Uterus (tissue), 4 donors: ENCODE results near the gene MYO18B. TPM values are rescaled to one million over a fixed set of nuclear protein-coding genes. Genes with fewer than 3 reads are reported as not detected.

ENCODE experiments used
- DNase-seq, 2 donors: peaks; one replicate each; pipeline ENCODE4 v3.0.0-alpha.2; 2019 to 2020
- H3K27ac ChIP-seq, 2 donors: fragments of 200-600 bp; sonication (generic); 1 replicate in 1 of 2; 2 replicates in 1 of 2; pipeline ENCODE4 v1.5.1; 2016 to 2018
- H3K27me3 ChIP-seq, 2 donors: fragments of 200-600 bp; sonication (generic); one replicate each; pipeline ENCODE4 v1.5.1; 2018 to 2019; ENCODE audit warnings: control low read depth in 1 of 2
- H3K36me3 ChIP-seq, 2 donors: fragments of 200-600 bp; sonication (generic); one replicate each; pipeline ENCODE4 v1.5.1; 2019; ENCODE audit warnings: control low read depth in 1 of 2
- H3K4me1 ChIP-seq, 2 donors: fragments of 200-600 bp; sonication (generic); one replicate each; pipeline ENCODE4 v1.5.1; 2018 to 2019; ENCODE audit warnings: control low read depth in 1 of 2
- H3K4me3 ChIP-seq, 2 donors: fragments of 200-600 bp; sonication (generic); 1 replicate in 1 of 2; 2 replicates in 1 of 2; pipeline ENCODE4 v1.5.1; 2018 to 2019; ENCODE audit warnings: mild to moderate bottlenecking in 1 of 2
- H3K9me3 ChIP-seq, 2 donors: fragments of 200-600 bp; sonication (generic); one replicate each; pipeline ENCODE4 v1.5.1; 2019; ENCODE audit warnings: control low read depth in 1 of 2
- CTCF ChIP-seq, 4 experiments: fragments of 200-600 bp in 2 of 4; fragments of 450-650 bp in 2 of 4; sonication (generic) in 2 of 4; IDR thresholded peaks; one replicate each; pipeline ENCODE4 v1.5.1; 2016 to 2019; ENCODE audit warnings: antibody characterized with exemption in 4 of 4, mild to moderate bottlenecking in 2 of 4, moderate library complexity in 1 of 4
- POLR2A ChIP-seq, 2 donors: fragments of 450-650 bp; IDR thresholded peaks; one replicate each; pipeline ENCODE4 v1.6.1; 2016; ENCODE audit warnings: antibody characterized with exemption in 2 of 2, mild to moderate bottlenecking in 1 of 2, moderate library complexity in 1 of 2
- intact Hi-C: fragments of 100-400 bp; cut with DNase I; formaldehyde crosslinking; loops from one replicate; pipeline ENCODE4 v1.15.1; 2023; ENCODE audit warnings: low total_unique reads
- total RNA-seq, 4 donors: library from RNA; depleted of rRNA in 3 of 4; stranded (reverse); fragments of >200 nt in 3 of 4; gene quantifications; one replicate each; pipeline versions ENCODE4 v1.1.0 to v1.2.4, GENCODE V29; 2014 to 2023
- donor health status: DM: yes; HTN: yes; CAD: no.

The MYO18B gene
- total RNA-seq, 4 donors from 2014 or later: 0.41 to 0.43 TPM; not detected in 2

GRCh38 chr22:26002456-26002855 lies 260.5 kb downstream of the MYO18B start:
- no peak for DNase-seq
- Histone ChIP-seq H3K9me3 (no peaks in the 10 kb centered on the region), H3K4me1 (no peaks in the 10 kb centered on the region), H3K36me3 (no peaks in the 10 kb centered on the region), H3K27ac (no peak overlapping the region), H3K27me3 (no peaks in the 10 kb centered on the region), H3K4me3 (no peak overlapping the region)
- TF ChIP-seq POLR2A (IDR thresholded peaks at IDR 0.05) (no peak), CTCF (IDR thresholded peaks at IDR 0.05) (no peak)
- intact Hi-C loops: no loop called here

GRCh38 chr22:26004477-26004876 lies 262.5 kb downstream of the MYO18B start:
- intact Hi-C loops: no loop called here
- Histone ChIP-seq H3K27me3 (no peaks in the 10 kb centered on the region), H3K36me3 (no peaks in the 10 kb centered on the region), H3K4me3 (no peak overlapping the region), H3K9me3 (no peaks in the 10 kb centered on the region), H3K4me1 (no peaks in the 10 kb centered on the region), H3K27ac (no peak overlapping the region)
- DNase-seq: no peak
- no peak for TF ChIP-seq POLR2A (IDR thresholded peaks at IDR 0.05)

- Histone ChIP-seq H3K27me3 (no peaks in the 10 kb centered on the region), H3K9me3 (no peaks in the 10 kb centered on the region), H3K36me3 (no peaks in the 10 kb centered on the region), H3K4me3 (no peak overlapping the region), H3K27ac (no peak overlapping the region), H3K4me1 (no peaks in the 10 kb centered on the region)
- TF ChIP-seq CTCF (IDR thresholded peaks at IDR 0.05) (no peak), POLR2A (IDR thresholded peaks at IDR 0.05) (no peak)
- intact Hi-C loops: no loop called here
- DNase-seq: no peak
Measured at GRCh38 chr22:26008587-26008986, 266.6 kb downstream of the MYO18B start.

GRCh38 chr22:26016916-26017315 lies 274.9 kb downstream of the MYO18B start:
- TF ChIP-seq POLR2A (IDR thresholded peaks at IDR 0.05): no peak
- no peak for TF ChIP-seq CTCF (IDR thresholded peaks at IDR 0.05)
- no peaks in the 10 kb centered on the region for H3K9me3 ChIP-seq
- no peaks in the 10 kb centered on the region for H3K27me3 ChIP-seq
- H3K27ac ChIP-seq: no peak overlapping the region
- H3K4me1 ChIP-seq: no peaks in the 10 kb centered on the region
- intact Hi-C loops: no loop called here
- H3K36me3 ChIP-seq: no peaks in the 10 kb centered on the region
- no peak for DNase-seq
- H3K4me3 ChIP-seq: no peak overlapping the region

- no peaks in the 10 kb centered on the region for H3K36me3 ChIP-seq
- intact Hi-C loops: no loop called here
- no peak overlapping the region for H3K27ac ChIP-seq
- TF ChIP-seq POLR2A (IDR thresholded peaks at IDR 0.05): no peak
- H3K9me3 ChIP-seq: no peaks in the 10 kb centered on the region
- no peak overlapping the region for H3K4me3 ChIP-seq
- H3K27me3 ChIP-seq: no peaks in the 10 kb centered on the region
- no peaks in the 10 kb centered on the region for H3K4me1 ChIP-seq
- DNase-seq: no peak
Measured at GRCh38 chr22:26017932-26018331, 275.9 kb downstream of the MYO18B start.

- no peaks in the 10 kb centered on the region for H3K4me1 ChIP-seq
- intact Hi-C loops: no loop called here
Measured at GRCh38 chr22:26019596-26019995, 277.6 kb downstream of the MYO18B start.

More at GRCh38 chr22:26019596-26019995, 277.6 kb downstream of the MYO18B start:
- no peaks in the 10 kb centered on the region for H3K36me3 ChIP-seq
- H3K4me3 ChIP-seq: no peak overlapping the region
- H3K27ac ChIP-seq: no peak overlapping the region
- no peaks in the 10 kb centered on the region for H3K9me3 ChIP-seq
- no peaks in the 10 kb centered on the region for H3K27me3 ChIP-seq
- TF ChIP-seq CTCF (IDR thresholded peaks at IDR 0.05): no peak
- TF ChIP-seq POLR2A (IDR thresholded peaks at IDR 0.05): no peak
- DNase-seq: no peak
